Ishikawa (cell line): Measurements from ENCODE around the gene PIGL.

Experiments used
- EP300 ChIP-seq: IDR thresholded peaks from 2 replicates; pipeline ENCODE4 v1.6.1; 2012; ENCODE audit warnings: borderline replicate concordance
- NFIC ChIP-seq: IDR thresholded peaks from 2 replicates; pipeline ENCODE4 v1.6.1; 2012

- no peak for TF ChIP-seq EP300
- TF ChIP-seq NFIC: no peak
Observed at GRCh38 chr17:16243801-16244567, 27.0 kb downstream of the PIGL start.
